Measurements from ENCODE around the gene ART5. TPM values are rescaled to one million over a fixed set of nuclear protein-coding genes. Genes with fewer than 3 reads are reported as not detected.

Gene ART5
- total and polyA plus RNA-seq, 8 donors: 0.45 to 0.62 TPM; not detected in 6

GRCh38 chr11:3666023-3666530 is 24.3 kb upstream of the ART5 start:
- no peaks in the 10 kb centered on the region for H3K4me1 ChIP-seq
- no peaks in the 10 kb centered on the region for H3K27me3 ChIP-seq
- H3K9me3 ChIP-seq: no peaks in the 10 kb centered on the region
- intact Hi-C loops (cut with DNase I; ENCODE audit: low total_unique reads): no loop called here
- no peak for DNase-seq
- no peak overlapping the region for H3K27ac ChIP-seq
- 92 to 94% (median 93%) methylated on average over 13 to 17 of the region's 17 CpGs for WGBS, 5 donors
- no peak overlapping the region for H3K4me3 ChIP-seq
- H3K36me3 ChIP-seq: peaks cover 36 to 72% (median 68%) of the 10 kb centered on the region in 4 donors
- TF ChIP-seq POLR2AphosphoS5 (IDR thresholded peaks at IDR 0.05) (no peak), EP300 (IDR thresholded peaks at IDR 0.05) (no peak), CTCF (IDR thresholded peaks at IDR 0.05) (no peak), POLR2A (IDR thresholded peaks at IDR 0.05) (no peak)

DNA sequence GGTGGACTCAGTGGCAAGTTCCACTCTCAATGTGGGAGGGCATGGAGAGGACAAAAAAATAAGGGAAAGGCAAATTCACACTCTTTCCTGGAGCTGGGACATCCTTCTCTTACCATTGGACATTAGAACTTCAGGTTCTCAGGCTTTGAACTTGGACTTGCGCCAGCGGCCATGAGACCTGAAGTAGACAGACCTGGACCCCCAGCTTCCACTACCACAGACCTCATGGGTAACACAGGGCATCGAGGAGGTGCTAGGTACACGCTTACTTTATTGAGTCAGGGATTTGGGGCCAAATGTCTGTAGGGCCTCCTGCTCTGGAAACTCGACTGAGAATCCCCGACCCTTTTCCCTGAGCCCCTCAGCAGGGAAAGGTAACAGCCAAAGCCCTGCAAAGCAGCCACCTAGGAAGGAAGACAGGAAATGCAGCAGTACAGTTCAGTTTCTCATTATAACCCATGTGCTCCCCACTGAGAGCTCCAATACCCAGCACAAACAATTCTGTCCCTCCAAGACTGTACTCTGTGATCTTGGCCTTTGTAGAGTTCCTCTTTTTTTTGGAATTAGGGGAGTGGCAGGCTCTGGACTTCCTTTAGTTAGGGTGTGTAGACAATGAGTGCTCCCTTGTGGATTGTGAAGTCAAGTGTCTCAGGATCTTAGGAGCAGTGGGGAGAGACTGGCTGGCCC is 23.7 kb upstream of the ART5 start:
- TF ChIP-seq POLR2A (IDR thresholded peaks at IDR 0.05): no peak
- no peak for TF ChIP-seq CTCF (IDR thresholded peaks at IDR 0.05)
- TF ChIP-seq POLR2AphosphoS5 (IDR thresholded peaks at IDR 0.05): no peak
- no peak for TF ChIP-seq EP300 (IDR thresholded peaks at IDR 0.05)
- no peaks in the 10 kb centered on the region for H3K9me3 ChIP-seq
- H3K4me3 ChIP-seq: no peak overlapping the region
- no peaks in the 10 kb centered on the region for H3K4me1 ChIP-seq
- no peak for DNase-seq
- H3K36me3 ChIP-seq: peaks cover 36 to 67% (median 62%) of the 10 kb centered on the region in 4 donors
- no peak overlapping the region for H3K27ac ChIP-seq
- intact Hi-C loops (cut with DNase I; ENCODE audit: low total_unique reads): no loop called here
- H3K27me3 ChIP-seq: no peaks in the 10 kb centered on the region
- WGBS, 5 donors: 79 to 96% (median 94%) methylated on average over 6 of the region's 6 CpGs

DNA sequence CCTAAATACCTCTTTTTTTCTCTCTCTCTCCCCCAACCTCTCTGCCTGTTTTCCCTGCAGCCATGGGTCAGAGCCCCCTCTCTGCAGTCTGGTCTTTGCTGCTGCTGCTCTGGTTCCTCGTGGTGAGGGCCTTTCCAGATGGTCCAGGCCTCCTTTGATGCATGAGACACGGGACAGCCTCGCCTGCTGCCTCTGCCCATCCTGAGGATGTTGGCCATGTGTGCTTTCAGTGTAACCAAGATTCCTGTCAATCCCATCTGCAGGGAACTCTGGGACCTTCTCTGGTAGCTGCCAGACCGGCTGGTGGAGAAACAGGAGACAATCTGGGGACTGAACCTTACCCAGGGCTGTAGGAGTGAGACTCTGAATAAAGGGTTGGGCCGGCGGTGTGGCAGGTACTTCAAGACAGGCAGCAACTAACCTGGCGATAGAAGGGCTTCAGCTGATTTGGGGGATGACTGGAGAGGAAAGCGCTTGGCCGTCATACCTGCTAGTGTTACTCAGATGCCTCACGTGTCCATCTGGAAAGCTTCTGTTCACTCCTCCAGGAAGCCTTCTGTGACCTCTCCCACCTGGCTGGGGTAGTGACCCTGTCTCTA is 22.3 kb upstream of the ART5 start:
- Histone ChIP-seq H3K27ac (no peak overlapping the region), H3K4me1 (no peaks in the 10 kb centered on the region)
- 81 to 88% (median 84%) methylated on average over 10 of the region's 10 CpGs for WGBS, 5 donors

GRCh38 chr11:3662856-3663255 is 21.1 kb upstream of the ART5 start:
- no peak overlapping the region for H3K27ac ChIP-seq
- no peak for DNase-seq
- no peak overlapping the region for H3K4me3 ChIP-seq
- peaks cover 0 to 3% (median 0%) of the 10 kb centered on the region in 3 donors for H3K27me3 ChIP-seq
- no peaks in the 10 kb centered on the region for H3K4me1 ChIP-seq
- intact Hi-C loops (cut with DNase I; ENCODE audit: low total_unique reads): no loop called here
- TF ChIP-seq EP300 (IDR thresholded peaks at IDR 0.05) (no peak), CTCF (IDR thresholded peaks at IDR 0.05) (no peak), POLR2A (IDR thresholded peaks at IDR 0.05) (no peak), POLR2AphosphoS5 (IDR thresholded peaks at IDR 0.05) (no peak)
- H3K36me3 ChIP-seq: peaks cover 23 to 41% (median 36%) of the 10 kb centered on the region in 4 donors
- no peaks in the 10 kb centered on the region for H3K9me3 ChIP-seq

More for the DNA sequence above, 22.3 kb upstream of the ART5 start:
- peaks cover 34 to 54% (median 49%) of the 10 kb centered on the region in 4 donors for H3K36me3 ChIP-seq
- no peak overlapping the region for H3K4me3 ChIP-seq
- no peak for TF ChIP-seq EP300 (IDR thresholded peaks at IDR 0.05)
- no peak for TF ChIP-seq POLR2AphosphoS5 (IDR thresholded peaks at IDR 0.05)
- no peak for TF ChIP-seq CTCF (IDR thresholded peaks at IDR 0.05)
- no peak for TF ChIP-seq POLR2A (IDR thresholded peaks at IDR 0.05)
- DNase-seq: no peak
- H3K27me3 ChIP-seq: peaks cover 0 to 3% (median 0%) of the 10 kb centered on the region in 3 donors
- intact Hi-C loops (cut with DNase I; ENCODE audit: low total_unique reads): no loop called here
- H3K9me3 ChIP-seq: no peaks in the 10 kb centered on the region
